ENCODE measurements around the gene PITX1. TPM values are rescaled to one million over a fixed set of nuclear protein-coding genes. Genes with fewer than 3 reads are reported as not detected.

The PITX1 gene
- total and polyA plus RNA-seq, 7 donors, result 13.6 to 103 (median 42.7) TPM

- intact Hi-C loops (cut with DNase I), result no loop called here
- Histone ChIP-seq H3K36me3 (ENCODE audit: insufficient read depth in 1 of 2, low read depth in 1 of 2) (no peaks in the 10 kb centered on the region), H3K4me1 (no peaks in the 10 kb centered on the region), H3K4me3 (no peak overlapping the region), H3K27me3 (ENCODE audit: insufficient read depth in 3 of 3, low read length in 2 of 3) (no peaks in the 10 kb centered on the region), H3K9me3 (peaks cover 37% of the 10 kb centered on the region), H3K27ac (no peak overlapping the region)
- ATAC-seq (no peak), DNase-seq (no peak)
- WGBS, 3 donors, result 95 to 100% (median 95%) methylated on average over 1 of the region's 1 CpG
- TF ChIP-seq CTCF (IDR thresholded peaks at IDR 0.05), result no peak
These were observed 51.8 kb downstream of the PITX1 start for GRCh38 chr5:134982230-134982629.

GRCh38 chr5:134979416-134979815 is 54.6 kb downstream of the PITX1 start:
- ATAC-seq (no peak), DNase-seq (no peak)
- intact Hi-C loops (cut with DNase I), result no loop called here

More at GRCh38 chr5:134979416-134979815, 54.6 kb downstream of the PITX1 start:
- Histone ChIP-seq H3K27me3 (ENCODE audit: insufficient read depth in 3 of 3, low read length in 2 of 3) (no peaks in the 10 kb centered on the region), H3K9me3 (peaks cover 37% of the 10 kb centered on the region), H3K4me3 (no peak overlapping the region), H3K36me3 (ENCODE audit: insufficient read depth in 1 of 2, low read depth in 1 of 2) (no peaks in the 10 kb centered on the region), H3K4me1 (no peaks in the 10 kb centered on the region), H3K27ac (no peak overlapping the region)
- WGBS, 3 donors, result 90 to 95% (median 94%) methylated on average over 3 of the region's 3 CpGs
- no peak for TF ChIP-seq CTCF (IDR thresholded peaks at IDR 0.05)

Other genes starting within 250 kb of the PITX1 start
- 10 to 100 TPM; 24.7 to 28.3 (median 25.3) TPM for gene C5orf24, start 188.3 kb downstream of the PITX1 start, total RNA-seq
- gene C5orf24, start 188.3 kb downstream of the PITX1 start, polyA plus RNA-seq, result 10 to 100 TPM; 16.0 to 31.4 (median 26.5) TPM
- 10 to 100 TPM; 21.1 to 32.0 (median 26.6) TPM for gene TXNDC15, start 159.9 kb downstream of the PITX1 start, total RNA-seq
- 10 to 100 TPM; 23.2 to 34.0 (median 28.6) TPM for gene TXNDC15, start 159.9 kb downstream of the PITX1 start, polyA plus RNA-seq
- 10 to 100 TPM; 23.8 to 29.9 (median 26.0) TPM for gene PCBD2, start 129.1 kb downstream of the PITX1 start, total RNA-seq
- 10 to 100 TPM in 2 of 3 donors, 1 to 10 TPM in 1; 8.9 to 21.1 (median 14.0) TPM for gene PCBD2, start 129.1 kb downstream of the PITX1 start, polyA plus RNA-seq
- 1 to 10 TPM in 3 of 4 donors, under 1 TPM in 1; 0.79 to 1.8 (median 1.2) TPM for gene CATSPER3, start 66.3 kb downstream of the PITX1 start, total RNA-seq
- gene CATSPER3, start 66.3 kb downstream of the PITX1 start, polyA plus RNA-seq, result 1 to 10 TPM in 2 of 3 donors, under 1 TPM in 1; 0.73 to 1.8 (median 1.8) TPM

Measured in psoas muscle (tissue), 8 donors.